Liver (tissue), 1 donor: ENCODE measurements around the gene AOPEP.

Experiments used
- FOXA1 ChIP-seq: IDR thresholded peaks from 2 replicates; pipeline ENCODE4 v1.6.1; 2016; ENCODE audit warnings: antibody characterized with exemption
- TF ChIP-seq, protein P1 (sequence below): IDR thresholded peaks from 2 replicates; pipeline ENCODE4 v1.6.1; 2016; ENCODE audit warnings: antibody characterized with exemption

DNA sequence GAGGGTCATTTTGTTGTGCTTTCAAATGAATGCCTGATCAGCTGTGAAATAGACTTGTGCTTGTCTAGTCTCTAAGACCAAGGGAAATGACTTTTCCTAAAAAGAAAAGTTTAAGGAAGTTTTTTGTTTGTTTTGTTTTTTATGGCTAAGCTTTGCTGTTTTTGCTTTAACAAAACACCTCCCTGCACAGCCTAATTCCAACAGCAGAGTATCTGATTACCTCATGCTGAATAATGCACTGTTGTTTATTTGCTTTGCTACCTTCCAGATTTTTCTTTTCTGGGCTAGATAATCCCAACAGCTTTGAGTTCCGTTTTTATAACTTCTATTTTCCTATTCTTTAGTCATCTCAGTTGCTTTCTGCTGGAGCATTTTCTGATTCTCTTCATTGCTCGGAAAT, 95.8 kb downstream of the AOPEP start:
- TF ChIP-seq FOXA1 = no peak
- TF ChIP-seq, protein P1, sequence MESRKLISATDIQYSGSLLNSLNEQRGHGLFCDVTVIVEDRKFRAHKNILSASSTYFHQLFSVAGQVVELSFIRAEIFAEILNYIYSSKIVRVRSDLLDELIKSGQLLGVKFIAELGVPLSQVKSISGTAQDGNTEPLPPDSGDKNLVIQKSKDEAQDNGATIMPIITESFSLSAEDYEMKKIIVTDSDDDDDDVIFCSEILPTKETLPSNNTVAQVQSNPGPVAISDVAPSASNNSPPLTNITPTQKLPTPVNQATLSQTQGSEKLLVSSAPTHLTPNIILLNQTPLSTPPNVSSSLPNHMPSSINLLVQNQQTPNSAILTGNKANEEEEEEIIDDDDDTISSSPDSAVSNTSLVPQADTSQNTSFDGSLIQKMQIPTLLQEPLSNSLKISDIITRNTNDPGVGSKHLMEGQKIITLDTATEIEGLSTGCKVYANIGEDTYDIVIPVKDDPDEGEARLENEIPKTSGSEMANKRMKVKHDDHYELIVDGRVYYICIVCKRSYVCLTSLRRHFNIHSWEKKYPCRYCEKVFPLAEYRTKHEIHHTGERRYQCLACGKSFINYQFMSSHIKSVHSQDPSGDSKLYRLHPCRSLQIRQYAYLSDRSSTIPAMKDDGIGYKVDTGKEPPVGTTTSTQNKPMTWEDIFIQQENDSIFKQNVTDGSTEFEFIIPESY = no peak
